HG02981 (cell line): ENCODE results near the gene COX7A2.

Experiments used
- ATAC-seq: cut with Tn5 transposase; IDR thresholded peaks from one replicate; pipeline ENCODE4 v1.9.1; 2021; ENCODE audit warnings: mild to moderate bottlenecking, moderate library complexity; ENCODE audit not compliant: unreplicated experiment

Gene COX7A2

DNA sequence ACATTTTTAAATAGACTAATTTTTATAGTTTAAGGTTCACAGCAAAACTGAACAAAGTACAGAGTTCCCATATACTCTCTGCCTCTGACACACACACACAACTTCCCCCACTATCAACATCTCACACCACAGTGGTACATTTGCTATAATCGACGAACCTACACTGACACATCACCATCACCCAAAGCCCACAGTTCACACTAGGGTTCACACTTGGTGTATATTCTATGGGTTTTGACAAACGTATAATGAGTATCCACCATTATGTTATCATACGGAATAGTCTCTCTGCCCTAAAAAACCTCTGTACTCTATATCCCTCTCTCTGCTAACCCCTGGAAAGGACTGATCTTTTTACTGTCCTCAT is 25.4 kb upstream of the COX7A2 start:
- ATAC-seq = no peak

DNA sequence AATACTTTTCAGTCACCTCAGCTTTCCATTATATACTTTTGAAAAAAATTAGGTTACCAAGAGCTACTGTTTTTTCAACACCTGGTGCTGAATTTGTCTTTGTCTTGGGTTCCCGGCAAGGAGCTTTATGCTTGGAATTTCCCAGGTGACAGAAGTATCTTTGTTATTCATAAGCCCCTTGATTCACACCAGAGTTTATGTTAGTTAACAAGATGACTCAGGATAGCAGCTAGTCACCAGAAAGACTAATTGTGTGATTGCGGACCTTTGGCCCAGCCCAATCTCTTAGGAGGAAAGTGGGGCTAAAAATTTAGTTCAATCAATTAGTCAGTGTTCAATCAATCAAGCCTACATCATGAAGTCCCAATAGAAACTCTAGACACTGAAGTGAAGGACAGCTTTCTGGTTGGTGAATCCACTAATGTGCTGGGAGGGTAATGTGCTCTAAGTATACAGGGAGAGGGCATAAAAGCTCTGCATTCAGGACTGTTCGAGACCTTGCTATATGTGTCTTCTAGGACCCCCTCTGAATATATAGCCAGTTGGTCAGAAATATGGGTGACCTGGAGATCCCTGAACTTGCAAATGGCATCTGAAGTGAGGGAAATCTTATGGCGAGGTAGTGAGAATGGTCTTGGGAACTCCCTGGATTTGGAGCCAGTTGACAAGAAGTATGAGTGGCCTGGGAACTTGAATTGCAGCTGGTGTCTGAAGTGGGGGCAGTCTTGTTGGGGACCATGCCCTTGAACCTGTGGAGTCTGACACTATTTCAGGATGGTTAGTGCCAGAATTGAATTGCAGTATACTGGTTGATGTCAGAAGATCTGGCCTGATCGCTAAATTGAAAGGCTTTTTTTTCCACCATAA is 24.8 kb upstream of the COX7A2 start:
- ATAC-seq = no peak

DNA sequence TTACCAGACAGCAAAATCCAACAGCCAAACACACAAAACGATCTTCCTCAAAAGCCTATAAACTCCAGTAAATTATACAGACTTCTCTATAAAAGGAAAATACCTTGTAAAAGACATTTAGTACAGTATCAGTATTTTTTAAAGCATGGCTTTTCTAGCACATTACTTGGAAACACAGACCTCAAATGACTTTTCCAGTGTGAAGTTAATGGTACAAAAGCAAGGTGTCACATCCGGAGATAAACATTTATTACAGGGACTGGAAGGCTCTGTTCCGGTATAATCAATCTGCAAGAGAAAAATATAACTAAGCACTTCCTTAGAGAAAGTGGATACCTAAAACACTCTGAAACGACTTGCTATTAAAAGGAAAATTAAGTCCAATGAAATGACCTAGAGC is 23.9 kb upstream of the COX7A2 start:
- no peak for ATAC-seq

DNA sequence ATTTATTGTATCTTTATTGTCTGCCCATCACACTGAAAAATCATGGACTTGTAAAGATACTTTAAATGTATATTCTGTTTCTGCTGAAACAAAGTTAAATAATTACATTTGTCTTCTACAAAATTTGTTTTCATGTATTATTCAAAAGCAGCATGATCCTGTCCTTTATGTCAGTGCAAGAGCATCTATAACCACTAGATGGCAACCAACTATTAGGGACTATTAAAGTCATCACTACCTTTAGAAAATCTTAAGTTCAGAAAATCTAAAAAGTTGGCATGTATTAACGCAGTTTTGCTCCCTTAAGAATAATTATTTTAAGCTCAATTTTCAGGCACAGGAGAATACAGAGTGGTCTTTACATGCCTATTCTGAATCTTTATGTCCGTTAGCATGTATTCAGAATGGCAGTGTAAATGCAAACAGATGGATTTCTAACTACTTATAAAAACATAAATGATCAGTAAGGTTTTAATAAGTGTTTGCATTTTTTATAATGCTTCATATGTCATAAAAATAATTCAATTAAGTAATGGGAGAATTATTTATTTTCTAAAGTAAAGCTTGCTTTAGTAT is 23.2 kb upstream of the COX7A2 start:
- ATAC-seq = peak; percentile 70

DNA sequence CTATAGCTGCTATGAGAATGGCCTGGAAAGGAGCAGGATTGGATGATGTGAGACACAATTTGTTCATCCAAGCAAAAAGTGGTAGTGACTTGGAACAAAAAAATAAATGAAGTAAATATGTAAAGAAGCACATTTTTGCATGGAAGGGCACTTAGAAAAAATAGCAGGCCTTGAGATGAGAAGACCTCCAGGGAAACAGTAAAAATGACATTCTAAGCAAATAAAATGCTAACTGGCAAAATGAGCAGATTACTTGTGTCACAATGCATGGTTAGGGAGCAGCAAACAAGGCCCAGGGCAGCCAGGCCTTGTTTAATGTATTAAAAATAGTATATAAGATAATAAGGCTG is 19.8 kb upstream of the COX7A2 start:
- ATAC-seq = no peak

DNA sequence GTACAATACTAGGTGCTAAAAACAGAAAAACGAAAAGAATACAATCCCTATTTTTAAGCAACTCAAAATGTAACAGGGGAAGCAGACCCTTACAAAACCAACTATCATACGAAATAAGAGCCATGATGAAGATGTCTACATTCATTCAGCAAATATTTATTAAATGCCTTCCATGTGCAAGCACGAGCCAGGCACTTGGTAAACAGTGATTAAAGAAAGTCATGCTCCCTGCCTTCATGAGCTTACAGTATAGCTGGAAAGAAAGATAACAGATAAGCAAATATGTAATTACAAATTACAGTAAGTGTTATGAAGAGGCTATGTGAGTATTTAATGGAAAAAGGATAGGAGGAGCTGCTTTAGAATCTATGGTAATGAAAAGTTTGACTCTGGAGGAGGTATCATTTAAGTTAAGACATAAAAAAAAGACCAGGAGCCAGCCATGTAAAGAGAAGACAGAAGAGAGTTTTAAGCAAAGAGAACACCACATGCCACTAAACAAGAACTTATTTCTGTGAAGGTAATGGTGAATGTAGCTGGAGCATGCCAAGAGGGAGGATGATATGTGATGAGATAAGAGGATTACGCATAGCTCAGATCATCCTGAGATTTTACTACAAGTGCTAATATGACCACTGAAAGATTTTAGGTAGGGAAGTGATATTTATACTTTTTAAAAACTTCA is 19.3 kb upstream of the COX7A2 start:
- ATAC-seq = no peak

DNA sequence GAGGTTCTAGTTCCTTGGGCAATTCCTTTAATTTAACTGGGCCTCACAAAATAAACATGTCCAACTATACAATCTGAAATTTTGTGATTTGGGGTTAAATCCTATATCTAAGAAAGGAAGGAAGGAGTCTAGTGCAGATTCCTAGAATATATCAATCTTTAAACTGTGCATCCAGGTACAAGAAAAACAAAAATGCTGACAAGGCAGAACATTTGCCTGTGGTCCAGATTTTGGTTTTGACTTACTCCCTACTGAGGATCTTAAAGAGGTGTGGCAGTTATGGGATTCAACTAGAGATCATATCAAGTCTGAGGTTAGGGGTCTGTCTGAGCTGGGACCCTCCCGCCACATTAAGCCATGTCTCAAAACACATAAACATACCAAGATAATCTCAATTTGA is 17.7 kb upstream of the COX7A2 start:
- ATAC-seq = no peak

DNA sequence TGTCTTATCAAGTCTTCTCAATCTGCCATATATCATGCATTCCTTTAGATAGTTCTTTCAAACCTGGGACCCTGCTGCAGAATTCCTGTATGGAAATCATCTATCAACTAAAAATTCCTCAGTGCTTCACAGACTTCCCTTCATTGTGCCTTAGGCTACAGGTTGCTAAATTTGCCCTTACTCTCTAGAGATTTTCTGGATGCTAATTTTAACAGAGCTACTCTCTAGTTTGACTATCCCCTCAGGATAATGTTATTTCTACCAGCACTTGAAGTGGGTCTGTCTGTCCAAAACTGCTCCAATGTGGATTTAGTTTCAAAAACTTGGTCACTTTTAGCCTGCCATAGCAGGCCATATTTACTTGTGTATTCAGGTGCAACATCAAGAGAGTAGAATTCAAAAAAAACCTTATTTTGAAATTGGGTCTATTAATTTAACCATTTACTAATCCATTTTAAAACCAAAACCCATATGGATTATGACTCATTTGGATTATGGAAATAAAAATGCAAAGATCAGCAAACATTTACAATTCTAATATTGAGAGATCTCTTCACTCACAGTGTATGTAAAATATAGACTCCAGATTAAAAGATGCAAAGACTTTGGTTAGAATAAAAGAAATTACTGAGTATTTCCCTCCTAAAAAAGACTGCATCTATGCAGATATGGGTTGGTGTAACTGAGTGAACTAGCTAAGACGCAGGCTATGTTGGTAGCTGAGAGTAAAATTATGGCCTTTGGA is 13.9 kb upstream of the COX7A2 start:
- no peak for ATAC-seq

DNA sequence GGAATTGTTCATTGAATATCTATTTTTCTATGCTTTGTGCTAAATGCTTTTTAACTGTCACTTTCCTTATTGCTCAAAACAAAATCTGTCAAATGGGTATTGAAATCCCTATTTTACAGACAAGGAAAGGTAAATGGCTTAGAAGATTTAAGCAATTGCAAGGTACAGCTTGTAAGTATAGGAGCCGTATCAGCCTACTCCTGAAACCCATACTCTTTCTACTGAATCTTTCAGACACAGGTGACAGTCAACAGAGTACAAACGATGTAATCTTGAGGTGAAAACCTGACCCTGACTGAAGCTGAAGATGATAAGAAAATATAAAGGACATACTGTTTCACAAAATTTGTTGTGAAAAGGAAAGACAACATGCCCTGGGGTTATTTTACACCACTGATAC is 7.0 kb upstream of the COX7A2 start:
- ATAC-seq = no peak

DNA sequence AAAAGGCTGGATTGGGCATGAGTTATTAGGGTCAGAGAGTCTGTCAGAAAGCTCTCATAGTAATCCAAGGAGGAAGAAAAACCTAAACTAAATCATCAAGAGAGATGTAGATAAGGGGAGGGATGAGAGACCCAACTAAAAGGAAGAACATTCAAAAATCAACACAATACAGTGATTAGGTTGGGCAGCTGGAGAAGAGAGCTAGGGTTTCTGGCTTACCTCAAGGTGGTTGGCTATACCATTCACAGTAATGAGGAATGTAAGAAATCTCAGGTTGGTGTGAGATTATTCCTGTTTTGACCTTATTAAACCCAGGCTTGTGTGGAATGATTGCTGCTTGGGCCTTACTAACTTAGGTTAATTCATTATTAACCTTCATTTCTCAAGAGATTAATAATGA is 6.2 kb upstream of the COX7A2 start:
- no peak for ATAC-seq

DNA sequence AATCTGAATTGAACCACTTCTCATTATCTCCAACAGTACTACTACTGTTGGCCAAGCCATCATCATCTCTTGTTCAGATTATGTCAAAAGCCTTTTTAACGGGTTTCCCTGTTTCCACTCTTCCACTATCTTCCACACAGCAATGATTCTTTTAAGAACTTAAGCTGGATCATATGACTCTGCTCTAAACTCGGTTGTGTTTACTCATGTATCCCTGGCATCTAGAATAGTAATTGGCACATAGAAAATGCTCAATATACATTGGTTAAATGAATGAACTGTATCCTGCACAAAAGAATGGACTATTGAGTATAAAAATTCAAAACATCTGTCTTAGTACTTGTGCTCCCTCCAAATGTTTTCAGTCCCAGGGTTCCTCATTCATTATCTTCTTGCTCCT is 2.8 kb upstream of the COX7A2 start:
- ATAC-seq = no peak

DNA sequence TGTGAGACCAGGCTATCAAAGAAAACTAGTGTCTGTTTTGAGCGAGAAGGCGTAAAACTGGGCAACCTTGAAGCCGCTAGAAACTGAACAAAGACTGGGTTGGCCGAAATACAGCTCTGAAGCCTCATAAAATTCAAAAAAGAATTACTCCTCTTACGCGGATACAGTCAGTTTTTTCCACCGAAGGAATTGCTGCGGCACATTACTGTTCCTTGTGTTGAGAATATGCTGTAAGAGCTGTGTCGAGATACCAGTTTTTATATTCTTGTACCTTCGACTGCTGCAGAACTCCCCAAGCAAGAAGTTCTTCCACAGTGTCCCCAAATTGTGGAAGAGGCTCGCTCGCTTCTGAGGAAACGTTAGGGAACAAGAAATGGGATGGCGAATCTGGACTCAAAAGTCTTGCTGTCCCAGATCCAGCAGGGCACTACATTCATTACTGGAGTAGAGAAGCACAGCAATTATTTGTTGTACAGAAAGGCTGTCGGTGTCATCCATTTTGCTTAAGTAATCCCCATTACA is 523 bp upstream of the COX7A2 start:
- peak; percentile 12 for ATAC-seq

DNA sequence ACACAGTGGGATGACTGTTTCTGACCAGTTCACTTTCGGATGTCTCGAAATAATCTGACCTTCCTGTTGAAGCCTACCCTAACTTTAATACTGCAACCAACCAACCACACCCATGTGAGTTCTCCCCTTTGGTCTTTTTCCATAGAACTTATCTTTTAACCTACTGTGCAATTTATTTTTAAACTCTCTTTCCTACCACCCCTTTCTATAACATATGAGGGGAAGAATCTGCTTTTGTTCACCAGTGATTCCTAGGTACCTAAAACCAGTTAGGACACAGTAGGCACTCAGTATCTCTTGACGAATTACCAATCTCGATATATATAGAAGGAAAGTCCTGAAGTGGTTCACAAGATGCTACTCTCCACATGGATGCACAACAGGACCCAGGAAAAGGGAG is 7.0 kb downstream of the COX7A2 start:
- no peak for ATAC-seq

DNA sequence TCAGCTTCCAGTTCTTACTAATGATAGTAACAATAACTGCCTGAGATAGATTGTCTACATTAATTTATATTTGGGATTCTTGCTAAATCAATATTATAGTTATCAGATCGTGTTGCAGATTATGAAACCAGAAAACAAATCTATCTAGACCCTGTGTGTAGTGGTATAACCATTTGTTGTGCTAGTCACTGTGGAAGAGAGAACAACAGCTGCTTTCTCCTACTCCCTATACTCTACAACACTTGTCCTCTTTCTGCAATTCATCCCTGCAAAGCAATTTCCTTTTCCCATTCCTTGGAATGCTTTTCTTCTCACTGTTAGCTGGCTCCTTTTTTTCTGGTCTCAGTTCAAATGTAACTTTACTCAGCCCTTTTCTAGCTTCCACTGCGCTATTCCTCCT is 8.3 kb downstream of the COX7A2 start:
- ATAC-seq = no peak

DNA sequence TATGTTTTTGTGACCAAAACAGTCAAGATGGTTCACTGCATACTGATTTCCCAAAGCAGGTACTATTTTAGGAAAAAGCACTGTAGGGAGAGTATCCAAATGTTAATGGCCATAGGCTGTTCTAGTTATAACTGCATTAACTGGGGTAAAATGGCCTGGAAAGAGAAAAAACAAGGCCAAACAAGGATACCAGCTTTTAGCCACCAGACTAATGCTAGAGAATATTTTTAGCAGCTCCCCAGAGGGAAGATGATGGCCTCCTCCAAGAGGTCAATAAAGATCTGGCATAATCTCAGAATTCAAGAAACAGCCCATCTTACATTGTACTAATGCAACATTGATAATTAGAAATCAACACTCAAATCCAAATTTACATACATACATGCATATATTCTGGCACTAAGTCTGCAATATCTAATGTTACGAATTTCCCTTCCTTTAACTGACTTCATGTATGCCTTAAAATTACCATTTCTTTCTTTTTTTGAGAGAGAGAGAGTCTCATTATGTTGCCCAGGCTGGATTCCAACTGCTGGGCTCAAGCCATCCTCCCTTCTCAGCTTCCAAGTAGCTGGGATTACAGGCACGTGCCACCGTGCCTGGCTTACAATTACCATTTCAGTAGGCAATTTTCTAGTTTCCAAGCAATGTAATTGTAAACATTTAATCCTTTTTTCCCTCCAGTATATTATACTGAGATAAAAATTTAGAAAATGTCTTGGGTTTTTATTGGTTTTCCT is 9.3 kb downstream of the COX7A2 start:
- ATAC-seq = no peak

DNA sequence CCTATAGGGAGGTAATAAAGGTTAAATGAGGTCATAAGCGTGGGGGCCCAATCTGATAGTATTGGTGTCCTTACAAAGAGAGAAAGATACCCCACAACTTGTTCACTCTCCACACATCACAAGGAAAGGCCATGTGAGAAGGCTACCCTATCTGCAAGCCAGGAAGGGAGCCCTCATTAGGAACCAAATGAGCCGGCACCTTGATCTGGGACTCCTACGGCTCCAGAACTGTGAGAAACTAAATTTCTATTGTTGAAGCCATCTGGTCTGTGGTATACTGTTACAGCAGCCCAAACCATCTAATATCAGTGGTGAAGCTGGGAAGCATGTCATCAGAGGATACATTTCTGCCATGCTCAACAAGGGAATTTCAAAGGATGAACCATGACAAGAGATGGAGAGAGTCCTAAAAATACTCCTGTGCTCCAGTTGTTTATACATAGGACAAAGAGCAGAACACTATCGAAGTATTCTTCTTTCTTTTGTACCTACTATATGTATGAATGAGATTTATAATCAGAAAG is 10.4 kb downstream of the COX7A2 start:
- no peak for ATAC-seq

DNA sequence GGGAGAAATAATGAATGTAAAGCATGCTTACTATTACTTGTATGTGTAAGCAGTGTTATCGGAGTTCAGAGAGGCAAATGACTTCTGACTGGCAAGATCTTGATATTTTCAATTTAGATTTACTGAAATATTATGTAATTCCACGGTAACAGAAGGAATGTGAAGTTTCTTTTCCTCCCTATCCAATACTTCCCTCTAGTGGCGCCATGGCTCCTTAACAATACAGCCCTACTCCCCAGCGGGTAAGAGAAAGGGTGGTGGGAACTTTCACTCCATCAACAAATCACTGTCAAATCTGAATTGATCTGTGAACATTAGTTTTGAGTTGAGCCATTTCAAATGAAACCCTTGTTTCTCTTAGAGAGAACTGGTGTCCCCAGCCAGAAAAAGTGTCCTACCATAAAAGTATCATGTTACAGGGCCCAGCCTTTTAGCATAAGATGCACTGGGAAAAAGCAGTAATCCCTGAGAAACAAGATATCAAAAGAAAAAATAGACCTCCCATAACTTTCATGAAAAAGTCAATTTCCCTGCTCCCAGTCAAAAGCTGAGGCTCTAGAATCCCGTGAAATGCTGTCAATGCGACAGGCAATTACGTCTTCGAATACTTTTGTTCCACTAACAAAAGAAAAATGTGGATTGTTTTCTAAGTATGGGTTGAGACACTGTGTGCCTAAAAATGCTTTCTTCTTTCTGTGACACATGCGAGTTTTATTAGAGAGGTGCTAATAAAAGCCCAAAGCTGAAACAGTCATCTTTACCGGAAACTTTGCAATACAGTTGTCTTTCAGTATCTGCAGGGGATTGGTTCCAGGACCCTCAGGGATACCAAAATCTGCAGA is 12.9 kb downstream of the COX7A2 start:
- no peak for ATAC-seq

DNA sequence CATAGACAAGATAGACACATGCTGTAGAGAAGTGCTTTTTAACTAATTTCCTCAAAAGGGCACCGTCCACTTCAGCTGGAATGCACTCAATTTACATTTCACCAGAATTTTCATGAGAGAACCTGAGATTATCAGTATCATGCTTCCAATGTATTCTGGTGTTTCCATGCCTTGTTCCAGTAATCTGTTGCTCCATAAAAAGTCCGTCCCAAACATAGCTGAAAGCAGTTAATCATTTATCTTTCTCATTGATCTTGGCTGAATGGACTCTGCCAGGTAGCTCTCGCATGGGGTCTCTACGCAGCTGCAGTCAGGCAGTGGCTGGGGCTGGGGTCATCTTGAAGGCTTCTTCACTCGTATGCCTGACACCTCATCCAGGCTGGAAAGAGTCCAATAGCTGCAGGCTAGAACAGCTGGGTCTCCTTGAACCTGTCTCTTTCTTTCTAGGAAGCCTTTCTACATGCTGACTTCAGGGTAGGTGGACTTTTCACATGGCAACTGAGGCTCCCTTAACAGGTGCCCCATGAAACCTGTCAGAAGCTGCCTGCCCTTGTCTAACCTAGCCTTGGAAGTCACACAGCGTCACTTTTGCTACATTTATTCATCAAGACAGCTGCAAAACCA is 19.2 kb downstream of the COX7A2 start:
- ATAC-seq = no peak

DNA sequence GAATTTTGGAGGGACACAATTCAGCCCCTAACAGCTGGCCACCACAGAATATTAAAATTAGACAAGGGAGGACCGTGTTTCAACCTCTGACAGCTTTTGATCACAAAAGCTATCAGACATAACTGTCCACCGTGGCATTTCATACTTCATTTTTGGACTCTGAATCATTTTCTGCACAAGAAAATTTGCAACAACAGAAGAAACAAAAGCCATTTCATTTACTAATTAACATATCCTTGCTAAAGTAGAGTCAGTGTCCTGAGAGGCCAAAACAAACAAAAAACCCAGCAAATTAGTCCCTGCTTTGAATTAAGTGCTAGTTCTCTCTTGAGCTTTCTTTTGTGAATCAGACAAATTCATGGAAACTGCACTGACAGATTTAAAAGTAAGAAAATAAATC is 20.2 kb downstream of the COX7A2 start:
- no peak for ATAC-seq
